ENCODE data around the gene SRRM2.

The SRRM2 gene

GRCh38 chr16:2766430-2767139 lies 14.1 kb downstream of the SRRM2 start:
- peaks cover 98% of the 10 kb centered on the region for H3K36me3 ChIP-seq
- no peak overlapping the region for H3K4me3 ChIP-seq (ENCODE audit: low read depth, low read length)
- no peaks in the 10 kb centered on the region for H3K4me1 ChIP-seq
- H3K9me3 ChIP-seq = no peaks in the 10 kb centered on the region
- TF ChIP-seq, protein P1, sequence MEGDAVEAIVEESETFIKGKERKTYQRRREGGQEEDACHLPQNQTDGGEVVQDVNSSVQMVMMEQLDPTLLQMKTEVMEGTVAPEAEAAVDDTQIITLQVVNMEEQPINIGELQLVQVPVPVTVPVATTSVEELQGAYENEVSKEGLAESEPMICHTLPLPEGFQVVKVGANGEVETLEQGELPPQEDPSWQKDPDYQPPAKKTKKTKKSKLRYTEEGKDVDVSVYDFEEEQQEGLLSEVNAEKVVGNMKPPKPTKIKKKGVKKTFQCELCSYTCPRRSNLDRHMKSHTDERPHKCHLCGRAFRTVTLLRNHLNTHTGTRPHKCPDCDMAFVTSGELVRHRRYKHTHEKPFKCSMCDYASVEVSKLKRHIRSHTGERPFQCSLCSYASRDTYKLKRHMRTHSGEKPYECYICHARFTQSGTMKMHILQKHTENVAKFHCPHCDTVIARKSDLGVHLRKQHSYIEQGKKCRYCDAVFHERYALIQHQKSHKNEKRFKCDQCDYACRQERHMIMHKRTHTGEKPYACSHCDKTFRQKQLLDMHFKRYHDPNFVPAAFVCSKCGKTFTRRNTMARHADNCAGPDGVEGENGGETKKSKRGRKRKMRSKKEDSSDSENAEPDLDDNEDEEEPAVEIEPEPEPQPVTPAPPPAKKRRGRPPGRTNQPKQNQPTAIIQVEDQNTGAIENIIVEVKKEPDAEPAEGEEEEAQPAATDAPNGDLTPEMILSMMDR (IDR thresholded peaks at IDR 0.05; ENCODE audit: low read depth, low read length) = no peak
- no peak for DNase-seq
- no peaks in the 10 kb centered on the region for H3K27me3 ChIP-seq

GRCh38 chr16:2767140-2767731 lies 14.8 kb downstream of the SRRM2 start:
- H3K4me3 ChIP-seq (ENCODE audit: low read depth, low read length) = no peak overlapping the region
- peaks cover 97% of the 10 kb centered on the region for H3K36me3 ChIP-seq
- H3K27me3 ChIP-seq = no peaks in the 10 kb centered on the region
- no peaks in the 10 kb centered on the region for H3K9me3 ChIP-seq
- no peaks in the 10 kb centered on the region for H3K4me1 ChIP-seq
- DNase-seq = no peak
- TF ChIP-seq, protein P1 (IDR thresholded peaks at IDR 0.05; ENCODE audit: low read depth, low read length) = no peak

DNA sequence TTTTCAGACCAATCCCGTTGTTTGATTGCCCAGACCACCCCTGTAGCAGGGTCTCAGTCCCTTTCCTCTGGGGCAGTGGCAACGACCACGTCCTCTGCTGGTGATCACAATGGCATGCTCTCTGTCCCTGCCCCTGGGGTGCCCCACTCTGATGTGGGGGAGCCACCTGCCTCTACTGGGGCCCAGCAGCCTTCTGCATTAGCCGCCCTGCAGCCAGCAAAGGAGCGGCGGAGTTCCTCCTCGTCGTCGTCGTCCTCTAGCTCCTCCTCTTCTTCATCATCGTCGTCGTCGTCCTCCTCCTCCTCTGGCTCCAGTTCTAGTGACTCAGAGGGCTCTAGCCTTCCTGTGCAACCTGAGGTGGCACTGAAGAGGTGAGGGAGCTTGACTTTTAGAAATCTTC lies 15.5 kb downstream of the SRRM2 start:
- H3K4me1 ChIP-seq = no peaks in the 10 kb centered on the region
- H3K9me3 ChIP-seq = no peaks in the 10 kb centered on the region
- DNase-seq = no peak
- H3K4me3 ChIP-seq (ENCODE audit: low read depth, low read length) = no peak overlapping the region
- TF ChIP-seq, protein P1 (IDR thresholded peaks at IDR 0.05; ENCODE audit: low read depth, low read length) = no peak
- H3K36me3 ChIP-seq = peaks cover 93% of the 10 kb centered on the region
- no peaks in the 10 kb centered on the region for H3K27me3 ChIP-seq

DNA sequence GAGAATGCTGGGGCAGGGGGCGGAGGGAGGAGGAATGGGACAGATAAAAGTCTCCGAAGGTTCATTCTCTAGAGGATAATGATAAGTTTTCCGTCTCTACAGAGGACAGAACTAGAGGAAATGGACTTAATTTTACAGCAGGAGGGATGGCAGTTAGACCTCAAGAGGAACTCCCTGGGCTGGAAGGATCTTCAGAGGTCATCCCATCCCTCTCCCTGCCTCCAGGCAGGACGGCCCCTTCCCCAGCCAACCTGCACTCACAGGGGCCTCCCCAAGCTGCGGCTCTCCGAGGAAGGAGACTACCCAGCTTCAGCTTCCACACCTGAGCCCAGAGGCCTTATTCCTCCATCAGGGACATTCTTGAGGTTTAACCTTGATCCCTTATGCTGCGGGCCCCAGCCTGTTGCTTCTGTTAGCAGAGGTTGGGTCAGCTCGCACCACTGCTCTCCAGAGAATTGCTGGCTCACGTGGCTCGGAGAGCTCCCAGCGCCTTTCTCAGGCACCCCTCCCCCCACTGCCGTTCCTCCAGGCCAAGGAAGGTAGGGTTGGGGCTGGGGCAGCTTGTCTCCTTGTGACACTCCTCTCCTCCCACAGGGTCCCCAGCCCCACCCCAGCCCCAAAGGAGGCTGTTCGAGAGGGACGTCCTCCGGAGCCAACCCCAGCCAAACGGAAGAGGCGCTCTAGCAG lies 16.1 kb downstream of the SRRM2 start:
- H3K27me3 ChIP-seq = no peaks in the 10 kb centered on the region
- no peak for DNase-seq
- H3K9me3 ChIP-seq = no peaks in the 10 kb centered on the region
- H3K4me1 ChIP-seq = no peaks in the 10 kb centered on the region
- TF ChIP-seq, protein P1 (IDR thresholded peaks at IDR 0.05; ENCODE audit: low read depth, low read length) = no peak
- no peak overlapping the region for H3K4me3 ChIP-seq (ENCODE audit: low read depth, low read length)
- peaks cover 93% of the 10 kb centered on the region for H3K36me3 ChIP-seq

DNA sequence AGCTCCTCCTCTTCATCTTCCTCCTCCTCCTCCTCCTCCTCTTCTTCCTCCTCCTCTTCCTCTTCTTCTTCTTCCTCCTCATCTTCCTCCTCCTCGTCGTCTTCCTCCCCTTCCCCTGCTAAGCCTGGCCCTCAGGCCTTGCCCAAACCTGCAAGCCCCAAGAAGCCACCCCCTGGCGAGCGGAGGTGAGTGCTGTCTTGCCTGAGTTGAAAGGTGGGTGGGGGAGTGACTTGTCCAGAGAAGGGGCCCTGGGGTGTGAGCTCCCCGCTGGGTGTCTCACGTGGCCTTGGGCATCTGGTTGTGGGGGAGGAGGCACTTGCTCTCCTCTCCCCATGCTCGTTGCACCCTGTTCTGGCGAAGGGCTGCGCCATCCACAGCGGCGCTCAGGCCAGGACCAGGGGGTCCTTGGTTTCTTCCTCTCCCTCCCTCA lies 16.7 kb downstream of the SRRM2 start:
- DNase-seq = no peak
- TF ChIP-seq, protein P1 (IDR thresholded peaks at IDR 0.05; ENCODE audit: low read depth, low read length) = no peak
- Histone ChIP-seq H3K9me3 (no peaks in the 10 kb centered on the region), H3K4me3 (ENCODE audit: low read depth, low read length) (no peak overlapping the region), H3K4me1 (no peaks in the 10 kb centered on the region), H3K27me3 (no peaks in the 10 kb centered on the region), H3K36me3 (peaks cover 93% of the 10 kb centered on the region)

- TF ChIP-seq, protein P1 (IDR thresholded peaks at IDR 0.05; ENCODE audit: low read depth, low read length) = no peak
- no peaks in the 10 kb centered on the region for H3K4me1 ChIP-seq
- H3K9me3 ChIP-seq = no peaks in the 10 kb centered on the region
- peaks cover 92% of the 10 kb centered on the region for H3K36me3 ChIP-seq
- H3K27me3 ChIP-seq = no peaks in the 10 kb centered on the region
- no peak overlapping the region for H3K4me3 ChIP-seq (ENCODE audit: low read depth, low read length)
- no peak for DNase-seq
Measured at GRCh38 chr16:2769675-2770056, 17.2 kb downstream of the SRRM2 start.
